ENCODE measurements around the gene SNORC. TPM values are rescaled to one million over a fixed set of nuclear protein-coding genes. Genes with fewer than 3 reads are reported as not detected.

Gene SNORC
- 2.4 to 11.7 TPM (median 10.1 TPM) in 5 replicates for total RNA-seq (2022; extraction: Qiagen RNA extraction)

GRCh38 chr2:232870018-232870765, at the start of gene SNORC:
Gene SNORC (plus strand): TSS chr2:232870264. CDS start chr2:232870342, 78 bp downstream.

Other genes with a start within 250 kb of the SNORC start
- 3.3 to 5.0 TPM (median 4.3 TPM) in 5 replicates for gene EFHD1, start 236.7 kb upstream of the SNORC start, total RNA-seq (2022; extraction: Qiagen RNA extraction)
- 24.9 to 36.9 TPM (median 26.2 TPM) in 5 replicates for gene GIGYF2, start 172.9 kb upstream of the SNORC start, total RNA-seq (2022; extraction: Qiagen RNA extraction)
- not detected in 5 replicates for gene KCNJ13, start 93.7 kb upstream of the SNORC start, total RNA-seq (2022; extraction: Qiagen RNA extraction)
- gene NGEF, start 143.0 kb downstream of the SNORC start, total RNA-seq (2022; extraction: Qiagen RNA extraction): 12.2 to 18.6 TPM (median 15.8 TPM) in 5 replicates
- gene NEU2, start 162.4 kb downstream of the SNORC start, total RNA-seq (2022; extraction: Qiagen RNA extraction): not detected in 5 replicates
- gene INPP5D, start 190.1 kb downstream of the SNORC start, total RNA-seq (2022; extraction: Qiagen RNA extraction): 0.43 to 0.69 TPM (median 0.54 TPM) in 5 replicates

Measured in A549 treated with Hydrocortisone at 1 μM for 4 hours (cell line).